ENCODE measurements around the gene TIE1.

Gene TIE1

GRCh38 chr1:43305461-43305860 is 4.7 kb downstream of the TIE1 start:
- DNase-seq (ENCODE audit: low read depth), result no peak
- TF ChIP-seq CTCF (IDR thresholded peaks at IDR 0.05; ENCODE audit: control insufficient read depth, insufficient read depth, low read depth, low read length, missing control alignments), result no peak
- H3K4me3 ChIP-seq (ENCODE audit: control insufficient read depth, low read depth, low read length), result no peak overlapping the region

GRCh38 chr1:43305926-43306687 is 5.3 kb downstream of the TIE1 start:
- no peak for TF ChIP-seq CTCF (IDR thresholded peaks at IDR 0.05; ENCODE audit: control insufficient read depth, insufficient read depth, low read depth, low read length, missing control alignments)
- no peak overlapping the region for H3K4me3 ChIP-seq (ENCODE audit: control insufficient read depth, low read depth, low read length)
- no peak for DNase-seq (ENCODE audit: low read depth)

GRCh38 chr1:43306688-43307457 is 6.1 kb downstream of the TIE1 start:
- no peak overlapping the region for H3K4me3 ChIP-seq (ENCODE audit: control insufficient read depth, low read depth, low read length)
- no peak for TF ChIP-seq CTCF (IDR thresholded peaks at IDR 0.05; ENCODE audit: control insufficient read depth, insufficient read depth, low read depth, low read length, missing control alignments)
- DNase-seq (ENCODE audit: low read depth), result no peak

- H3K4me3 ChIP-seq (ENCODE audit: control insufficient read depth, low read depth, low read length), result no peak overlapping the region
- DNase-seq (ENCODE audit: low read depth), result no peak
- no peak for TF ChIP-seq CTCF (IDR thresholded peaks at IDR 0.05; ENCODE audit: control insufficient read depth, insufficient read depth, low read depth, low read length, missing control alignments)
Measured at GRCh38 chr1:43307458-43308158, 6.8 kb downstream of the TIE1 start.

GRCh38 chr1:43308635-43309404 is 8.0 kb downstream of the TIE1 start:
- no peak for TF ChIP-seq CTCF (IDR thresholded peaks at IDR 0.05; ENCODE audit: control insufficient read depth, insufficient read depth, low read depth, low read length, missing control alignments)
- no peak for DNase-seq (ENCODE audit: low read depth)

More at GRCh38 chr1:43308635-43309404, 8.0 kb downstream of the TIE1 start:
- no peak overlapping the region for H3K4me3 ChIP-seq (ENCODE audit: control insufficient read depth, low read depth, low read length)
